Erythroblast (primary cell): ENCODE results near the gene SNRPA.
"Not testable (repeated sequence)": the region's sequence is repeated elsewhere in the genome, so short reads cannot be mapped to it uniquely, and the experiment has no call there.

Source experiments
- DNase-seq, 2 experiments: peaks; one replicate each; lab custom pipeline; 2025; lab: John Stamatoyannopoulos, UW
- GATA1 ChIP-seq: IDR thresholded peaks from 2 replicates; pipeline ENCODE4 v1.6.1; 2011; ENCODE audit warnings: low read depth, mild to moderate bottlenecking, control low read depth, low read length, moderate library complexity
- POLR2A ChIP-seq: IDR thresholded peaks from 2 replicates; pipeline ENCODE4 v1.6.1; 2011; ENCODE audit warnings: mild to moderate bottlenecking, low read length

Gene SNRPA

DNA sequence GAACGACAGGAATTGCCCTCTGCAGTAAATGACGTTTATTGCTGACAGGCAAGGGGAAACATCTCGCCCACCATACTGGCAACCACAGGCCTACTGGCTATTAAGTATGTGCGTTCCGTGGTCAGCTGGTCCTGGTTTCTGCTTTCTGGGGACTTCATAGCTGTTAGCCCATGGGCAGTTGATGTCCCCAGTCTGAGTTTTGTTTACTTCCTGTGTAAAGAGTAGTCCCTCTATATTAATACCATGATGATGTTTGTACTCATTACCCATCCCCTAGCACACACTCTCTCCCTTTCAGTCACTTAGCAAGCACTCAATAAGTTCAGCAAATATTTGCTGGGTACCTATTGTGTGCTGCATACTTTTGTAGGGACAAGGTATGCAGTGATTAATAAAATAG lies 17.9 kb downstream of the SNRPA start:
- TF ChIP-seq GATA1 (no peak), POLR2A (no peak)
- no peak for DNase-seq

GRCh38 chr19:40771101-40771862 lies 20.3 kb downstream of the SNRPA start:
- peak; percentile 31 to 53 for DNase-seq

DNA sequence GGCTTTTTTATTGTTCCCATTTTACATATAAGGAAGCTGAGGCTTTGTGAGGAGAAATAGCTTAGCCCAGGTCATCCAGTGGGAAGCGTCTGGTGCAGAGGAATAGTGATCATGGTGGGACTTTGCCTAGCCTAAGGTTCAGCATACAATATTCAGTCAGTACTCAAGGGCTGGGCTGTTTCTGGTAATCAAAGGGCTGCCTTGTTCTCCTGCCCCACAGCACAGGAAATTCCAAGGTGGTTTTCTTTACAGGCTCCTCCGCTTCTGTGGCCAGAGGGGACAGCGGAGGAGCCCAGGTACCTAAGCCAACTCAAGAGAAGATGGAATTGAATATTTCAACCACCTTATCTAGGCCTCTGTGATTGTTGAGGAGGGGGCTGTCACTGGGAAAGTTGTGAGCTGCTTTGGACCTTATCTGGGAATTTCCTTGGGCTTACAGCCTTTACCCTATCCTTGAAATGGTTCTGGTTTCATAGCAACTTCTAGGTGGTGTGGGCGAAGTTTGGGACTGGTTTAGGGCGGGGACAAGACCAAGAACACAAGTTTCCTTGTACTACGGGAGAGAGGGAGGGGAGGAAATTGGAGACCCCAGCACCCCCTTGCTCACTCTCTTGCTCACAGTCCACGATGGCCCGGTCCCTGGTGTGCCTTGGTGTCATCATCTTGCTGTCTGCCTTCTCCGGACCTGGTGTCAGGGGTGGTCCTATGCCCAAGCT lies 24.1 kb downstream of the SNRPA start, which contains the start of gene MIA:
MIA (plus strand) TSS at position 606 of the 716 bp plus-strand sequence; CDS start at position 628, 22 bp downstream.
- DNase-seq: no peak
- TF ChIP-seq GATA1 (no peak), POLR2A (no peak)

DNA sequence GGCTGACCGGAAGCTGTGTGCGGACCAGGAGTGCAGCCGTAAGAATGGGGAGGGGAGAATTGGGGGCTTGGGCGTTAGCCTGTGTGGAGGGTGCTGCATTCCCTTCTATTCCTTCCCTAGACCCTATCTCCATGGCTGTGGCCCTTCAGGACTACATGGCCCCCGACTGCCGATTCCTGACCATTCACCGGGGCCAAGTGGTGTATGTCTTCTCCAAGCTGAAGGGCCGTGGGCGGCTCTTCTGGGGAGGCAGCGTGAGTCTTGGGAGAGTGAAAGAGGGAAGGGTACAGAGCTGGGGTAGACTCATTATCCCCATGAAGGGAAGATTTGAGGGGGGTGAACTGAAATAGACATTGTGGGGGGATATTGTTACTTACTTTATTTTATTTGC lies 24.6 kb downstream of the SNRPA start:
- no peak for DNase-seq
- no peak for TF ChIP-seq GATA1
- TF ChIP-seq POLR2A: no peak

DNA sequence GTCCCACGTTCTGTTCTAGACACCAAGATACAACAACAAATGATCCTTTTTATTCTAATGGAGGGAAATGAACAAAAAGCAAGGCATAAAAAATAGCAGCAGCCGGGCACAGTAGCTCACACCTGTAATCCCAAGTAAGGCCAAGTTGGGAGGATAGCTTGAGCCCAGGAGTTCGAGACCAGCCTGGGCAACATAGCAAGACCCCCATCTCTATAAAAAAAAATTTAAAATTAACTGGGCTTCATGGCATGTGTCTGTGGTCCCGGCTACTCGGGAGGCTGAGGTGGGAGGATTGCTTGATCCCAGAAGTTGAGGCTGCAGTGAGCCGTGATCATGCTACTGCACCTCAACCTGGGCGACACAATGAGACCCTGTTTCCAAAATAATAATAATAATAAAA lies 25.4 kb downstream of the SNRPA start:
- TF ChIP-seq POLR2A (no peak), GATA1 (no peak)
- no peak for DNase-seq

GRCh38 chr19:40776932-40777644 lies 26.1 kb downstream of the SNRPA start:
- no peak for TF ChIP-seq GATA1
- no peak for TF ChIP-seq POLR2A
- peak; percentile 93 to 96 for DNase-seq

GRCh38 chr19:40777645-40777936 lies 26.6 kb downstream of the SNRPA start:
- no peak for DNase-seq

DNA sequence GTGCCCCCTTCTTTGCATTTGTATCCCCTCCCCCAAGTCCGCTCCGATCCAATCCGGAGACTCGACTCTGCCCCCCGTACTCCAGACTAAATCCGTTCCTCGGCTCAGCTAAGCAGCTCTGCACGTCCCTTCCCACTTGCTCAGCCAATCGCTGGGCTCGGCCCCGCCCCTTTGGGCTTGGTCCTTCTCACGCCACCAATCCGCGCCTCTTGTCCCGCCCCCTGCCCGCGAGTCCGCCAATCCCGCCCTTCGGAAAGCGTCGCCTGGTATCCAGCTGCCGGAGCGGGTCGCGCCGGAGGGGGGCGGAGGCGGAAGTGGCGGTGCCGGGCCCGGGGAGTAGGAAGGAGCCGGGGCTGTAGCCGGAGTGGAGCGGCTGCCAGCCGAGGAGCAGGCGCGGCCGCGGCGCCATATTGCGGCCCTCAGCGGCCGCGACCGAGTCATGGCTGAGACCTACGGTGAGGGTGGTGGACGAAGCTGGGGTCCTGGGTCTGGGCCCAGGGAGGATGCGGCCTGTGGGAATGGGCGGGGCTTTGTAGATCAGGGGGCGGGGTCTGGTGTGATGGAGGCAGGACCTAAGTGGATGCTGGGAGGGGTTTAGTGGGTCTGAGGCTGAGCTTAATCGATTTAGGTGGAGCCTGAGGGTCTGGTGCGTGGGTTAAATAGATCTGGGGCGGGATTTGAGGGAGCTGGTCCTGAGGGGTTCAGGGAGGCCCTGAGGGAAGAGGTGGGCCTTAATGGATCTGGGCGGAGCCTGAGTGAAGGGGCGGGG lies 27.1 kb downstream of the SNRPA start, which contains the start of gene RAB4B:
RAB4B (plus strand) TSS at position 311 of the 769 bp plus-strand sequence; CDS start at position 440, 129 bp downstream.
- TF ChIP-seq POLR2A (peak; percentile 62), GATA1 (no peak)
- peak; percentile 100 for DNase-seq

More at GRCh38 chr19:40777645-40777936, 26.6 kb downstream of the SNRPA start:
- TF ChIP-seq POLR2A: no peak
- no peak for TF ChIP-seq GATA1

GRCh38 chr19:40778706-40779284 lies 27.8 kb downstream of the SNRPA start:
- peak; percentile 34 to 41 for DNase-seq
- no peak for TF ChIP-seq POLR2A
- no peak for TF ChIP-seq GATA1

DNA sequence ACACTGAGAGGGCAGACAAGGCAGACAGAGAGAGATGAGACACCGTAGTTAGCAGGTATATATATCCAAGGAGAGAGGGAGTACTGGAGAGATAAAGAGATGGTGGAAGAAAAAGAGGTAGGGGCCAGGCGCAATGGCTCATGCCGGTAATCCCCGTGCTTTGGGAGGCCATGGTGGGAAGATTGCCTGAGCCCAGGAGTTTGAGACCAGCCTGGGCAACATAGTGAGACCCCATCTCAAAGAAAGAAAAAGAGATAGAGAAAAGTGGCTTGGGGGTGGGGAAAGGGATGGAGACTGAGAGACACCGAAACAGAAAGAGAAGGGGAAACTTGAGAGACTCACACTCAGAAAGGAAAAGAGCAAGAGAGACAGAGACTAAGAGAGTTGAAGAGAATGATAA lies 29.6 kb downstream of the SNRPA start:
- TF ChIP-seq POLR2A (no peak), GATA1 (no peak)
- DNase-seq: no peak

- DNase-seq: no peak
- no peak for TF ChIP-seq GATA1
- no peak for TF ChIP-seq POLR2A
These were observed 30.1 kb downstream of the SNRPA start for GRCh38 chr19:40781140-40781539.

GRCh38 chr19:40783711-40784110 lies 32.7 kb downstream of the SNRPA start:
- no peak for DNase-seq

GRCh38 chr19:40784146-40784545 lies 33.1 kb downstream of the SNRPA start:
- not testable (repeated sequence) for DNase-seq

More at GRCh38 chr19:40783711-40784110, 32.7 kb downstream of the SNRPA start:
- no peak for TF ChIP-seq POLR2A
- no peak for TF ChIP-seq GATA1

DNA sequence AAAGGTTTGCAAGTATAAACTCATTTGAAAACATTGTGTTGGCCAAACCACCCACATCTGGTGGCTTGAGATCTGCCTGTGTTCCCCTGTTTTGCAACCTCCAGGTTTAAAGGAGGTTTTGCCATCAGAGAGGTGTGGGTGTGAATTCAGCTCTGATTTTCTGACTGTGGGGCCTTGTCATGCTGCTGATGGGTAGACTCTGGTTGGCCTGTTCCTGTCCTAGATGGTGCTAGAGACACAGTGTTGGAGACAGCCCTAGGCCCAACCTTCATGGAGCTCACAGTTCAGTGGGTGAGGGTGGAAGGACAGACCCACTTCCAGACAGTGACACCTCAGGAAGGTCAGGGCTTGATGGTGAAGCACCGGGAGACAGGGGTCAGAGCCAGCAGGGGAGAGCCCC lies 34.5 kb downstream of the SNRPA start:
- DNase-seq: no peak
- TF ChIP-seq GATA1: no peak
- no peak for TF ChIP-seq POLR2A
